Measurements from ENCODE around the gene ASXL3.

DNA sequence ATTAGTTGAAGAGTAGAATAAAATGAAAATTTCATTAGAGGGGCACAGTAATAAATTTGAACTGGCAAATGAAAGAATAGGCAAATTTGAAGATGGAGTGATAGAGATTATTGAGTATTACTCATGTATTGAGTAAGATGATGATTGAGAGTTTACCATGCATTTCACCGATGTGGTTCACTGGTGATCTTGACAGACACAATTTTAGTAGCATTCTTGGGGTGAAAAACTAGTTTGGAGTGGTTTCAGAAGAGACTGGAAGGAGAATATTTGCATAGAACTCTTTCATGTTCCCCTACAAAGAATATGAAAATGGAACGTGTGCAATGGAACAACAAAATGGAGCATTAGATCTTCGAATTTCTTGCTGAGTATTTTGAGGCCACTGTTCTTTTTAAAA, 121.4 kb downstream of the ASXL3 start:
- TF ChIP-seq, protein P1, sequence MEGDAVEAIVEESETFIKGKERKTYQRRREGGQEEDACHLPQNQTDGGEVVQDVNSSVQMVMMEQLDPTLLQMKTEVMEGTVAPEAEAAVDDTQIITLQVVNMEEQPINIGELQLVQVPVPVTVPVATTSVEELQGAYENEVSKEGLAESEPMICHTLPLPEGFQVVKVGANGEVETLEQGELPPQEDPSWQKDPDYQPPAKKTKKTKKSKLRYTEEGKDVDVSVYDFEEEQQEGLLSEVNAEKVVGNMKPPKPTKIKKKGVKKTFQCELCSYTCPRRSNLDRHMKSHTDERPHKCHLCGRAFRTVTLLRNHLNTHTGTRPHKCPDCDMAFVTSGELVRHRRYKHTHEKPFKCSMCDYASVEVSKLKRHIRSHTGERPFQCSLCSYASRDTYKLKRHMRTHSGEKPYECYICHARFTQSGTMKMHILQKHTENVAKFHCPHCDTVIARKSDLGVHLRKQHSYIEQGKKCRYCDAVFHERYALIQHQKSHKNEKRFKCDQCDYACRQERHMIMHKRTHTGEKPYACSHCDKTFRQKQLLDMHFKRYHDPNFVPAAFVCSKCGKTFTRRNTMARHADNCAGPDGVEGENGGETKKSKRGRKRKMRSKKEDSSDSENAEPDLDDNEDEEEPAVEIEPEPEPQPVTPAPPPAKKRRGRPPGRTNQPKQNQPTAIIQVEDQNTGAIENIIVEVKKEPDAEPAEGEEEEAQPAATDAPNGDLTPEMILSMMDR (conservative IDR thresholded peaks at IDR 0.05; ENCODE audit: low read depth, low read length): no peak
- no peak for TF ChIP-seq EZH2 (IDR thresholded peaks at IDR 0.05; ENCODE audit: low read length, unreplicated experiment)
